H1 (cell line): ENCODE data around the gene EDEM2. TPM values are rescaled to one million over a fixed set of nuclear protein-coding genes. Genes with fewer than 3 reads are reported as not detected.

Source experiments
- CTCF ChIA-PET: fragments of 300-600 bp; sonication (Branson Sonifier 250); formaldehyde crosslinking; loops from one replicate; lab custom pipeline; 2021; ENCODE audit not compliant: partially characterized antibody; lab: Charles Lee
- POLR2A ChIA-PET: fragments of 300-600 bp; sonication (Branson Sonifier 250); formaldehyde crosslinking; loops from one replicate; lab custom pipeline; 2021; ENCODE audit warnings: inconsistent platforms; ENCODE audit not compliant: partially characterized antibody; lab: Charles Lee
- DNase-seq, 2 experiments: peaks; one replicate each; pipeline versions ENCODE4 v3.0.0 to v3.0.0-alpha.2; 2010 to 2022; ENCODE audit warnings: low spot score in 2 of 2, low read depth in 1 of 2, mixed read lengths in 1 of 2
- FAIRE-seq: peaks from 2 replicates; lab custom pipeline; 2011; peaks lifted over from hg19 to GRCh38; lab: Jason Lieb, UNC
- H2AFZ ChIP-seq: 2 replicates; pipeline ENCODE4 v1.8.1; 2012; ENCODE audit warnings: low read length, inconsistent platforms
- H2AK5ac ChIP-seq: 2 replicates; pipeline ENCODE4 v1.6.1; 2013; ENCODE audit warnings: low read depth, low read length
- H2BK120ac ChIP-seq: replicated peaks from 2 replicates; pipeline ENCODE3; 2013; ENCODE audit warnings: low read depth, low read length, inconsistent platforms
- H2BK12ac ChIP-seq: 2 replicates; pipeline ENCODE4 v1.6.1; 2013; ENCODE audit warnings: low read depth, low read length
- H2BK15ac ChIP-seq: 2 replicates; pipeline ENCODE4 v1.6.1; 2013; ENCODE audit warnings: low read length
- H2BK20ac ChIP-seq: 2 replicates; pipeline ENCODE4 v1.6.1; 2013; ENCODE audit warnings: low read length
- H2BK5ac ChIP-seq: 2 replicates; pipeline ENCODE4 v1.6.1; 2013; ENCODE audit warnings: low read depth, low read length
- H3K14ac ChIP-seq: 2 replicates; pipeline ENCODE4 v1.6.1; 2013; ENCODE audit warnings: inconsistent platforms; ENCODE audit not compliant: insufficient read length
- H3K18ac ChIP-seq: 2 replicates; pipeline ENCODE4 v1.6.1; 2013; ENCODE audit warnings: low read length; ENCODE audit errors: extremely low read depth
- H3K23ac ChIP-seq: 2 replicates; pipeline ENCODE4 v1.6.1; 2013; ENCODE audit warnings: inconsistent platforms; ENCODE audit not compliant: insufficient read length
- H3K23me2 ChIP-seq: 2 replicates; pipeline ENCODE4 v1.6.1; 2013; ENCODE audit warnings: low read depth, low read length
- H3K27ac ChIP-seq: 2 replicates; pipeline ENCODE4 v1.6.1; 2011; ENCODE audit warnings: low read depth, low read length, inconsistent platforms
- H3K27me3 ChIP-seq, 4 experiments: replicated peaks in 1 of 4; 1 replicate in 1 of 4; 2 replicates in 3 of 4; pipeline versions ENCODE4 v1.6.1 to v1.8.1; 2011 to 2013; ENCODE audit warnings: low read length in 3 of 4, mild to moderate bottlenecking in 3 of 4, inconsistent platforms in 2 of 4, mixed read lengths in 2 of 4, moderate library complexity in 1 of 4; ENCODE audit not compliant: control insufficient read depth in 3 of 4, insufficient read depth in 3 of 4; ENCODE audit errors: extremely low read depth in 1 of 4
- H3K36me3 ChIP-seq, 4 experiments: 2 replicates each; pipeline versions ENCODE4 v1.6.1 to v1.8.1; 2011 to 2013; ENCODE audit warnings: mild to moderate bottlenecking in 4 of 4, low read length in 3 of 4, moderate library complexity in 2 of 4, control low read depth in 1 of 4, inconsistent platforms in 1 of 4; ENCODE audit not compliant: insufficient read depth in 4 of 4, control insufficient read depth in 2 of 4
- H3K4ac ChIP-seq: replicated peaks from 2 replicates; pipeline ENCODE3; 2013; ENCODE audit warnings: low read length, low read depth, mixed read lengths, inconsistent platforms; ENCODE audit not compliant: insufficient read length
- H3K4me1 ChIP-seq, 4 experiments: replicated peaks in 1 of 4; 1 replicate in 1 of 4; 2 replicates in 3 of 4; pipeline versions ENCODE4 v1.6.1 to v1.8.1; 2011 to 2013; ENCODE audit warnings: low read length in 3 of 4, inconsistent platforms in 2 of 4, mixed read lengths in 1 of 4; ENCODE audit not compliant: insufficient read depth in 4 of 4, control insufficient read depth in 3 of 4
- H3K4me2 ChIP-seq, 2 experiments: 2 replicates each; pipeline versions ENCODE4 v1.6.1 to v1.8.1; 2011 to 2013; ENCODE audit warnings: low read depth in 2 of 2, low read length in 2 of 2, control low read depth in 1 of 2, inconsistent platforms in 1 of 2, mild to moderate bottlenecking in 1 of 2; ENCODE audit not compliant: insufficient read depth in 1 of 2
- H3K4me3 ChIP-seq, 4 experiments: fragments of 200-600, 300-600 bp in 1 of 4; sonication (generic), shearing (Covaris generic), sonication (Bioruptor Twin) in 1 of 4; 2 replicates each; pipeline versions ENCODE4 v1.5.1 to v1.8.1; 2011 to 2016; ENCODE audit warnings: low read length in 4 of 4, low read depth in 3 of 4, control low read depth in 2 of 4, inconsistent platforms in 2 of 4, mild to moderate bottlenecking in 2 of 4, mixed read lengths in 1 of 4, moderate library complexity in 1 of 4; ENCODE audit not compliant: insufficient read depth in 2 of 4; ENCODE audit errors: extremely low read depth in 1 of 4
- H3K56ac ChIP-seq: replicated peaks from 2 replicates; pipeline ENCODE3; 2013; ENCODE audit warnings: low read depth, mild to moderate bottlenecking, mixed read lengths, low read length, inconsistent platforms; ENCODE audit not compliant: insufficient read length
- H3K79me1 ChIP-seq: 2 replicates; pipeline ENCODE4 v1.6.1; 2013; ENCODE audit warnings: low read depth, low read length, control low read depth
- H3K79me2 ChIP-seq, 2 experiments: 2 replicates each; pipeline versions ENCODE4 v1.6.1 to v1.8.1; 2012 to 2013; ENCODE audit warnings: low read length in 2 of 2, mild to moderate bottlenecking in 2 of 2, inconsistent platforms in 1 of 2; ENCODE audit not compliant: insufficient read depth in 2 of 2, control insufficient read depth in 1 of 2
- H3K9ac ChIP-seq, 4 experiments: replicated peaks in 1 of 4; 1 replicate in 1 of 4; 2 replicates in 3 of 4; pipeline versions ENCODE4 v1.6.1 to v1.8.1; 2011 to 2013; ENCODE audit warnings: low read depth in 3 of 4, low read length in 3 of 4, control low read depth in 2 of 4, mild to moderate bottlenecking in 2 of 4, moderate library complexity in 2 of 4, inconsistent platforms in 1 of 4; ENCODE audit errors: extremely low read depth in 1 of 4
- H3K9me3 ChIP-seq, 2 experiments: 2 replicates each; pipeline versions ENCODE4 v1.6.1 to v1.8.1; 2012 to 2013; ENCODE audit warnings: mild to moderate bottlenecking in 2 of 2, moderate library complexity in 2 of 2, control low read depth in 1 of 2, inconsistent platforms in 1 of 2, low read depth in 1 of 2, low read length in 1 of 2, mixed read lengths in 1 of 2; ENCODE audit not compliant: insufficient read depth in 2 of 2
- H4K20me1 ChIP-seq, 2 experiments: replicated peaks in 1 of 2; 2 replicates each; pipeline versions ENCODE3 to v1.8.1; 2011 to 2013; ENCODE audit warnings: inconsistent platforms in 2 of 2, low read length in 2 of 2, mild to moderate bottlenecking in 1 of 2; ENCODE audit not compliant: insufficient read depth in 2 of 2, control insufficient read depth in 1 of 2
- H4K5ac ChIP-seq: 2 replicates; pipeline ENCODE4 v1.6.1; 2013; ENCODE audit warnings: low read length, low read depth, mixed read lengths, inconsistent platforms; ENCODE audit not compliant: insufficient read length
- H4K8ac ChIP-seq: 2 replicates; pipeline ENCODE4 v1.8.0; 2013; ENCODE audit warnings: mild to moderate bottlenecking, moderate library complexity, low read length, inconsistent platforms; ENCODE audit not compliant: insufficient read depth; ENCODE audit errors: extremely low read depth
- H4K91ac ChIP-seq: replicated peaks from 2 replicates; pipeline ENCODE3; 2013; ENCODE audit warnings: low read length, mixed read lengths, inconsistent platforms; ENCODE audit not compliant: insufficient read length
- BRCA1 ChIP-seq: IDR thresholded peaks from 2 replicates; pipeline ENCODE4 v1.6.1; 2012; ENCODE audit warnings: low read depth, low read length, improper control_type of control experiment
- CBX8 ChIP-seq: fragments of 300-800, 300-1000 bp; sonication (generic); IDR thresholded peaks from 2 replicates; pipeline ENCODE4 v1.7.1; 2016; ENCODE audit warnings: low read depth, low read length, borderline replicate concordance
- CEBPB ChIP-seq: IDR thresholded peaks from 2 replicates; pipeline ENCODE4 v1.6.1; 2012; ENCODE audit warnings: low read depth, low read length
- E2F6 ChIP-seq: IDR thresholded peaks from 2 replicates; pipeline ENCODE4 v1.6.1; 2012; ENCODE audit warnings: inconsistent platforms
- FOSL1 ChIP-seq: IDR thresholded peaks from 2 replicates; pipeline ENCODE4 v1.6.1; 2011; ENCODE audit warnings: mild to moderate bottlenecking, low read depth, low read length, moderate library complexity; ENCODE audit not compliant: insufficient read depth
- MAX ChIP-seq: IDR thresholded peaks from 2 replicates; pipeline ENCODE4 v1.6.1; 2012; ENCODE audit warnings: inconsistent platforms
- NANOG ChIP-seq: IDR thresholded peaks from 2 replicates; pipeline ENCODE4 v1.6.1; 2011; ENCODE audit warnings: low read length, low read depth, mild to moderate bottlenecking, inconsistent platforms; ENCODE audit not compliant: insufficient read depth, poor library complexity, severe bottlenecking
- PHF8 ChIP-seq: fragments of 200-600 bp; sonication (generic); conservative IDR thresholded peaks from 2 replicates; pipeline ENCODE4 v1.7.1; 2012; ENCODE audit warnings: low read depth, mild to moderate bottlenecking, inconsistent platforms, low read length, moderate library complexity
- RBBP5 ChIP-seq: IDR thresholded peaks from 2 replicates; pipeline ENCODE4 v1.7.1; 2012; ENCODE audit warnings: low read depth, mild to moderate bottlenecking, inconsistent platforms, low read length, moderate library complexity, borderline replicate concordance
- WGBS, 2 experiments: shearing (Covaris generic) in 1 of 2; methylation state at CpG; one replicate each; pipeline versions ENCODE4 v1.1.6 to v1.1.7; 2013 to 2015; ENCODE audit warnings: low lambda C conversion rate in 2 of 2, mixed read lengths in 2 of 2, inconsistent platforms in 1 of 2, low coverage in 1 of 2, missing lambda C conversion rate in 1 of 2; ENCODE audit not compliant: insufficient replicate concordance in 2 of 2, insufficient coverage in 1 of 2, insufficient read length in 1 of 2; ENCODE audit errors: extremely low coverage in 1 of 2, missing lambda C conversion rate in 1 of 2; 5-methylcytosine and 5-hydroxymethylcytosine counted together
- polyA plus RNA-seq, 7 experiments: library from polyadenylated mRNA; depleted of rRNA in 3 of 7; stranded (reverse) in 5 of 7; unstranded in 2 of 7; fragments of >200 nt in 5 of 7; fragments of 200-250 nt in 2 of 7; gene quantifications; 1 replicate in 5 of 7; 2 replicates in 1 of 7; 4 replicates in 1 of 7; pipeline versions ENCODE4 v1.2.1 to v1.2.3, GENCODE V29; 2011 to 2013; ENCODE audit warnings: missing spikeins in 2 of 7, mixed read lengths in 2 of 7
- total RNA-seq: library from RNA; stranded (reverse); fragmentation: NEBNext Ultra II Directional; extraction: Animal tissue kit (Norgen Biotek cat#: 25700); gene quantifications from 2 replicates; pipeline ENCODE4 v1.2.1, GENCODE V29; 2021

Gene EDEM2
- total and polyA plus RNA-seq, 2 of the 8 experiments (the other 6 are each of a cell fraction or from before 2014, with no cell fraction given) = 15.2 to 19.6 TPM

GRCh38 chr20:35166242-35166830, 19.2 kb upstream of the EDEM2 start:
- Histone ChIP-seq H4K5ac (peak overlapping the region; percentile 18), H2AFZ (peak overlapping the region; percentile 65), H3K79me2 (no peaks in the 10 kb centered on the region), H4K91ac (peak overlapping the region; percentile 70), H3K4ac (no peak overlapping the region), H3K27me3 (no peaks in the 10 kb centered on the region), H2BK20ac (peak overlapping the region; percentile 98), H3K27ac (no peak overlapping the region; the same call in 1 of the 2 replicates), H3K36me3 (no peaks in the 10 kb centered on the region), H3K79me1 (no peaks in the 10 kb centered on the region), H2BK5ac (peak overlapping the region; percentile 85; the same call in 1 of the 2 replicates), H3K9me3 (no peaks in the 10 kb centered on the region), H3K4me1 (peaks cover 3 to 8% (median 6%) of the 10 kb centered on the region in 4 experiments; a peak in 6 of 7 replicates), H3K4me2 (peak overlapping the region; percentile 52 to 62), H3K14ac (no peak overlapping the region), H2BK12ac (peak overlapping the region; percentile 92; the same call in 1 of the 2 replicates), H2BK15ac (no peak overlapping the region), H2AK5ac (no peak overlapping the region), H4K8ac (peak overlapping the region; percentile 60; the same call in 1 of the 2 replicates), H3K56ac (no peak overlapping the region), H4K20me1 (no peaks in the 10 kb centered on the region), H3K23ac (no peak overlapping the region), H3K4me3 (peak overlapping the region in 2 of 4 experiments; percentile 10 to 11; a peak in 3 of 8 replicates), H2BK120ac (peak overlapping the region; percentile 56), H3K18ac (peak overlapping the region; percentile 81), H3K23me2 (no peaks in the 10 kb centered on the region), H3K9ac (peak overlapping the region in 1 of 4 experiments; percentile 20; a peak in 2 of 7 replicates)
- TF ChIP-seq MAX (no peak), RBBP5 (peak; percentile 57; the same call in 1 of the 2 replicates), CBX8 (no peak), NANOG (peak; percentile 75), PHF8 (no peak), CEBPB (no peak), BRCA1 (no peak), FOSL1 (no peak), E2F6 (no peak)
- FAIRE-seq = no peak
- ChIA-PET CTCF (interaction anchor here (0.6 to 3.0 kb wide), 6 partner anchors 10 to 111 kb away, joined by 3 to 11 read pairs (median 4); partner anchors contain the start of gene EDEM2), POLR2A (interaction anchor here (0.5 to 1.5 kb wide), 3 partner anchors 20 to 97 kb away, joined by 3 to 5 read pairs (median 5); partner anchors contain the start of gene EDEM2)
- WGBS, 2 experiments = 39% methylated on average over 5 of the region's 5 CpGs; no CpG with 5 or more reads in 1 of the 2 experiments
- DNase-seq = peak in 1 of 2 experiments; percentile 62
